Measurements from ENCODE around the gene UBL7. TPM values are rescaled to one million over a fixed set of nuclear protein-coding genes. Genes with fewer than 3 reads are reported as not detected.
"Not testable (repeated sequence)": the region's sequence is repeated elsewhere in the genome, so short reads cannot be mapped to it uniquely, and the experiment has no call there.

Gene UBL7
- total RNA-seq, 1 donor from 2014 or later, result 44.4 TPM

- no peak for DNase-seq (ENCODE audit: low read depth)
These were observed 3.3 kb upstream of the UBL7 start for GRCh38 chr15:74464216-74464615.

GRCh38 chr15:74463634-74464033 lies 2.7 kb upstream of the UBL7 start:
- DNase-seq (ENCODE audit: low read depth), result no peak

- DNase-seq (ENCODE audit: low read depth), result no peak
These were observed 1.0 kb upstream of the UBL7 start for GRCh38 chr15:74461847-74462511.

DNA sequence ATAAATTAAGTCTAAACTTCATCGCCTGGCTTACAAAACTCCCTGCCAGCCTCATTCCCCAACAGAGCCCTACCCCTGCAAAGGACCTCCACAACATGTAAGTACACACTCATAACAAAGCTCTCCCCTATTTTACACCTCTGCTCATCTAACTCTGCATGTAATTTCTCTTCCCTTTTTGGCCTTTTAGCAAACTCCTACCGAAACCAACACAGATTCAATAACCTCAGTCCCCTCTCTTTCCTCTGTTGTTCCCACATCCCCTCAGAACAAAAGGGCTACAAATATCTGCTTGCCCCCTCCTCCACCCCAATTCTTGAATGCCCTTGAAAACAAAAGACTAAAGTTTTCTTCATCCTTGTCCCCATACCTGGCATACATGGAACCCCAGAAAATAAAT lies 662 bp downstream of the UBL7 start:
- DNase-seq (ENCODE audit: low read depth), result no peak

DNA sequence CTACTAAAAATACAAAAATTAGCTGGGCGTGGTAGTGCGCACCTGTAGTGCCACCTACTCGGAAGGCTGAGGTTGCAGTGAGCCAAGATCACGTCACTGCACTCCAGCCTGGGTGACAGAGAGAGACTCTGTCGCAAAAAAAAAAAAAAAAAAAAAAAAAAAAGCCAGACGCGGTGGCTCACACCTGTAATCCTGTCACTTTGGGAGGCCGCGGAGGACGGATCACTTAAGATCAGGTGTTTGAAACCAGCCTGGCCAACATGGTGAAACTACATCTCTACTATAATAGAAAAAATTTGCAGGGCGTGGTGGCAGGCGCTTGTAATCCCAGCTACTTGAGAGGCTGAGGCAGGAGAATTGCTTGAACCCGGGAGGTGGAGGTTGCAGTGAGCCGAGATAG lies 1.2 kb downstream of the UBL7 start:
- DNase-seq (ENCODE audit: low read depth), result not testable (repeated sequence)

DNA sequence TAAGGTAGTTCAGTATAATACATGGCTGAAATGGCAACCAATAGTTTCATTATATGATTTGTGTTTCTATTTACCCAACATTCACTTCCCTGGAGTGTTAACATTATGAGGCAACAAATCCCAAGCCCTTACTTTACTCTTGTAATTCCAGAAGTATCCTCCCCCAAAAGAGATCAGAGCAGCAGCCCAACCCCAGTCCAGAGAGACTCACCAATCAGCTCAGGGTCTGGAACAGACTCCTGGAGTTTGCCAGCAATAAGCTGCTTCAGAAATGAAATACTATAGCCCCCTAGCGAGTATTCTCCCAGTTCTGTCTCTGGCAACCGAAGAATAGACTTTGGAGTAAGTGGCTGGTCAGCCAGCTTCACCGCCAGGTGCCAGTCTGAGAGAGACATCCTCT lies 2.5 kb downstream of the UBL7 start:
- no peak for DNase-seq (ENCODE audit: low read depth)

GRCh38 chr15:74457036-74457435 lies 3.9 kb downstream of the UBL7 start:
- not testable (repeated sequence) for DNase-seq (ENCODE audit: low read depth)

DNA sequence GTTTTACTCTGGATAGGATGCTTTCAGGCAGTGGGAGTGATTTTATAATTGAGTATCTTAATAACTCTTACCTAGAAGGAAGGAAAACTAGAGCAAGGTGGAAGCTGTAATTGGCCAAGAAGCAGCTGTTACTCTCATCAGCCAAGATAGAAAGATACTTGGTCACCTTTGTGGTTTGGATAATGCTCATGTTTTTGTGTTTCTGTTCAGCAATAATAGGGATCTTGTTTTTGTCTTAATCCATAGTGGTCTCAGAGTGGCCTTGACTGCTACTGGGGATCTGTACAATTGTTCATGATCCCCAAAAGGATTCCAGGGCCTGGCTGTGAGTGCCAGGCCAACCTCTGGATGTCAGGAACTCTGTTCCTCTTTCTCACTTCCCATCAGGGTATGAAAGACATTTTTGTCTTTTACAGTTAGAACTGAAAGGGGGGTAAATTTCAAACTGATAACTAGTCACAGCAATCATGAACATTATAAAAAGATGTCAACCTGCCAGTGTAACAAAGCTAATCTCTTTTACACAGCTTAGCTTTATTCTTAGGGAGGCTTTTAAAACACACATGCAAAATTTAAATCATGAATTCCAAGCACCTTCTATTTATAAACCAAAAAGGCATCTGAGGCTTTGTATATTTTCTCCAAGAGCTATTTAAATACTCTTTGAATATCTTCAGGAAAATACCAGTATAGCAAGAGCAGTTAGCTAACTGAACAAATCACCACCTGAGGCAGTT lies 6.0 kb downstream of the UBL7 start:
- no peak for DNase-seq (ENCODE audit: low read depth)

DNA sequence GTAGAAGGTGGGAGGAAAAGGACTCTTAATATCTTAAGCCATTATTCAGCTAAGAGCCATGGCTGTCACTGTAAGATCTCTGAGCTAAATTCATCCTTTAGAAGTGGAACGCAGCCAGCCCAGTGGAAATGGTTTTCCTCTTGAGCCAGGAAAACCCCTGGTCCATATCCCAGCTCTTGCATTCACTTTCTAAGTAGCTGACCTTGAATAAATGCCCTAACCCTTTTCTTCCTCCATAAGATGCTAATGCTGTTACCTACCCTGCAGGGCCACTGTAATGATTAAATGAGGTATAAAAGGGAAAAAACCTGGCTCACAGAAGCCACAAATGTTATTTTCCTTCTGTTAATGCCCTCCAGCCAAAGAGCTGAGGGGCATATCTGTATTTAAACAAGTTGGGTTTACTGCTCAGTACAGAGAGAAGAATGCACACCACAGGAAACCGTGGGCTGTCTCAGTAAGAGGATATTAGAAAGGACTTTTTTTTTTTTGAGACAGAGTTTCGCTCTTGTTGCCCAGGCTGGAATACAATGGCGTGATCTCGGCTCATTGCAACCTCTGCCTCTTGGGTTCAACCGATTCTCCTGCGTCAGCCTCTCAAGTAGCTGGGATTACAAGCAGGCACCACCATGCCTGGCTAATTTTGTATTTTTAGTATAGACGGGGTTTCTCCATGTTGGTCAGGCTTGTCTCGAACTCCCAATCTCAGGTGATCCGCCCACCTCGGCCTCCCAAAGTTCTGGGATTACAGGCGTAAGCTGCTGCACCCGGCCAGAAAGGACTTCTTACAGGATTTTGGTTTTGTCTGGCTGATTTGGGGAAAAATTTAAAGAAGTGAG lies 6.8 kb downstream of the UBL7 start:
- DNase-seq (ENCODE audit: low read depth), result no peak

DNA sequence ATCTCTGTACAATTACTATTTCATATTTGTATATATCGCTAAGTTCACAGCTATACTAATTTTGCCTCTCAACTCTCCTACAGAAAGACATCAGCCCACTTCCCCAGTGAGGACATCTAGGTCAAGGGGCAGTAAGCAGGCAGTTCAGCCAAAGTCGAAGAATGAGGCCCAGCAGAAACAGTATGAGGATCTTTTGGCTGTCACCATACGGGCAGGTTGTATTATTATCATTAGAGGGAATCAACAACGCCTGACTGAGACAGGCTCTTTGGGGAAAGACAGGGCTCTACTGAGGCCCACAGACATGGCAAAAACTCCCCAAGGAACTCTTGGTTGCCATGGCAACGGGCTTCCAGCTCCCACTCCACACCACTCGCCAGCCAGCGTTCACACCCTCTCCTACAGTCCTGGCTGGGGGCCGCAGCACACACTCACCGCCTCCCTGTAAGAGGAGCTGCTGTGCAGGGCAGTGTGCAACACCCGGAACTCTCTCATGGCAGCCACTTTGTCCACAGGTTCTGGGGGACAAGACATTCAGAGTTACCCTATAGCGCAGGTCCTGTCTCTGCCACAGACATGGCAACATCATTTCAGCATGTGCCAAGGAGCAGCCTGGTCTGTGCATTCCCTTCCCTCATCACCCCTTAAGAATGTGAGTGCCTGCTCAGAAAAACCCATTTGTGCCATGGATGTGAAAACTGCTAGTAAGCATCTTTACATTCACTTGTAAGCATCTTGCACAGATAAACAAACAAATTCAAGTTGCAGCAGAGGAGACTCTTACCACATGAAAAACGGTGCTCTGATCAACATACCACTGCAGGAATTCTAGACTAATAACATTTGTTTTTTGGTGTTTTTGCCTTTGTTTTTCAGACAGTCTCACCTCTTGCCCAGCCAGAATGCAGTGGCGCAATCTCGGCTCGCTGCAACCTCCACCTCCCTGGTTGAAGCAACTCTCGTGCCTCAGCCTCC lies 8.8 kb downstream of the UBL7 start:
- DNase-seq (ENCODE audit: low read depth), result no peak

- DNase-seq (ENCODE audit: low read depth), result no peak
These were observed 9.6 kb downstream of the UBL7 start for GRCh38 chr15:74451322-74451721.

DNA sequence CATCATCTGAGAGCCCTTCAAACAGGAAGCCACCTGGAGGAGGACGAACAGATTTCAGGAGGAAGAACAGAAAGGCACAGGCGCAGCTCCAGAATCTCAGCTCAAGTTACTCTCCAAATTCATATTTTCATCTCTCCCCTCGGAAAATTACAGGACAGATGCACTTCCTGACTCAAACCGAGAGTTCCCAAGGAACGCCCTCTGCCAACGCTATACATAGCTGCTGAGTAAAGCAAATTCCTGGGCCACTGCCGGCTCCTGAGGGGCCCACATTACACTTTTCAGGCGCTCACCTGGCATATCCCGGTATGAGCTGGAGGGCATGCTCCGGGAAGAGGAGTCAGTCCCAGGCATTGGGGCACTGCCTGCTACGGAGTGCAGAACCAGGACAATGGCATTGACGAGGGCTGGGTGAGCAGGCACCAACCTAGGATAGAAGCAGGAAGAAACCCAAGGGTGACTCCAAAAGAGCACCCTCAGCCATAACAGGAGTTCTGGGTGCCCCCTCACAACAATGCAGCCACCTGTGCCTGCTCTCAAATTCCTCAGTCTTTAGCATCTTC lies 11.2 kb downstream of the UBL7 start:
- DNase-seq (ENCODE audit: low read depth), result no peak

DNA sequence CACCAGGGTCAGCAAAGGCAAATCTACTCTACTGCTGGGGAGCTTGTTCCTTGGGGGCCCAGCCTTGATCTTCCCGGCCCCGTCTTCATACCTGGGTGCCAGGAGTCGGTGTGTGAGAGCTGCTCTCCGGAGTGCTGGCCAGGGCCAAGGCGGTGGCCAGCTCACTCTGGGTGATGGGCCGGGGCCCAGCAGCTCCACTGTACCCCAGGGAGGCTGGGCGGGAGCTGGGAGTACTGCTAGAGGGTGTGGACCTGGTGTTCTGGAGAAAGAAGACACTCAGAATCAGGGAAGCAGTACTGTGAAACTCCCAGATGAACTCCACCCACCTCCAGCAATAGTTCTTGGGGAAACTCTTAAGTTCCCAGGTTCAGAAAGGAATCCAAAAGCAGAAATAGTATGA lies 11.9 kb downstream of the UBL7 start:
- DNase-seq (ENCODE audit: low read depth), result no peak

- DNase-seq (ENCODE audit: low read depth), result no peak
These were observed 14.9 kb downstream of the UBL7 start for GRCh38 chr15:74445816-74446763.

GRCh38 chr15:74444106-74445062 lies 16.6 kb downstream of the UBL7 start:
- no peak for DNase-seq (ENCODE audit: low read depth)

DNA sequence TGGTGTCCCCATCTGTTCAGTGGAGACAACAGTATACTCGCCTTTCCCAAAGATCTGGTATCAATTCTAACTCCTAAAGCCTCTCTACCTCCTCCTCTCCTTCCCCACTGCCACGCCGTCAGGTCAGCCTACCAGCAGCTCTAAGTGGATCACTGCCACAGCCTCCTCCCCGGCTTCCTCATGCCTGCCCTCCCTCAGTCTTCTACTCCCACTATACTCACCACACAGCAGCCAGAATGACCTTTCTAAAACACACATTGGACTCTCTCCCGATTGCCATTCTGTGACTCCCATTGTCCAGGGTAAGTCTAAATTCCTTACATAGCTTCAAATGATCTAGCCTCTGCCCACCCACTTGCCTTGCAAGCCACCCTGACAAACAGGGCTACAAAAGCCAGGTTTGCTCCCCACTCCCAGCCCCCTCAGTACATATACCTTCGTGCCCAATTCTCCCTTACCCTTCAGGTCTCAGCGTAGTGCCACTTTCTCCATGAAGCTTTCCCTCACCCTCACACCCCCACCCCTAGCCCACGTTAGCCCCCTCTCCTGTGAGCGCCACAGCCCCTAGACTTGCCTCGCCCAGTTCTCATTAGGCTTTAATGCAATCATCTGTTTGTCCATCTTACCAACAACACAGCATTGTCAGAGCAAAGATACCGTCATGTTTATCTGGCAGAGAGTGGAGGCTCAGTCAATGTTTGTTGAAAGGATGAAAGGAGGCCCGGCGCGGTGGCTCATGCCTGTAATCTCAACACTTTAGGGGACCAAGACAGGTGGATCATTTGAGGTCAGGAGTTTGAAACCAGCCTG lies 17.7 kb downstream of the UBL7 start:
- DNase-seq (ENCODE audit: low read depth), result no peak

- DNase-seq (ENCODE audit: low read depth), result no peak
These were observed 18.4 kb downstream of the UBL7 start for GRCh38 chr15:74442604-74443003.

Measured in myocyte (in vitro differentiated cells).